GM23338 (cell line): ENCODE data around the gene DACH1. TPM values are rescaled to one million over a fixed set of nuclear protein-coding genes. Genes with fewer than 3 reads are reported as not detected.
A peak's percentile ranks its signal among the peaks of the same experiment; 100 is the strongest.

Experiments used
- ATAC-seq: fragments of 200-7000 bp; cut with Tn5 transposase; 3 replicates; pipeline ENCODE4 v1.9.1; 2020
- DNase-seq: peaks from one replicate; pipeline ENCODE4 v3.0.0-alpha.2; 2015; ENCODE audit warnings: low spot score
- H2AFZ ChIP-seq: fragments of 200-600 bp; sonication (generic); 2 replicates; pipeline ENCODE4 v1.8.0; 2016; ENCODE audit warnings: antibody characterized with exemption, mild to moderate bottlenecking, moderate library complexity
- H3F3A ChIP-seq: fragments of 200-600 bp; sonication (generic); replicated peaks from 2 replicates; pipeline ENCODE4 v1.8.0; 2017; ENCODE audit warnings: antibody characterized with exemption, mixed run types, low read depth
- H3K27ac ChIP-seq: fragments of 200-600 bp; sonication (generic); 2 replicates; pipeline ENCODE4 v1.6.1; 2016; ENCODE audit warnings: low read depth
- H3K27me3 ChIP-seq: fragments of 200-600 bp; sonication (generic); 2 replicates; pipeline ENCODE4 v1.8.0; 2016; ENCODE audit warnings: mild to moderate bottlenecking, mixed run types, moderate library complexity; ENCODE audit not compliant: insufficient read depth
- H3K36me3 ChIP-seq: fragments of 200-600 bp; sonication (generic); 2 replicates; pipeline ENCODE4 v1.8.0; 2016; ENCODE audit warnings: mild to moderate bottlenecking; ENCODE audit not compliant: insufficient read depth
- H3K4me1 ChIP-seq: fragments of 200-600 bp; sonication (generic); 2 replicates; pipeline ENCODE4 v1.8.0; 2016; ENCODE audit warnings: mild to moderate bottlenecking, moderate library complexity; ENCODE audit not compliant: insufficient read depth
- H3K4me2 ChIP-seq: fragments of 200-600 bp; sonication (generic); 2 replicates; pipeline ENCODE4 v1.7.1; 2017; ENCODE audit warnings: mixed run types
- H3K4me3 ChIP-seq: fragments of 200-600 bp; sonication (generic); 2 replicates; pipeline ENCODE4 v1.6.1; 2016; ENCODE audit warnings: mixed run types
- H3K79me2 ChIP-seq: fragments of 200-600 bp; sonication (generic); replicated peaks from 2 replicates; pipeline ENCODE4 v1.8.0; 2017; ENCODE audit warnings: mild to moderate bottlenecking; ENCODE audit not compliant: insufficient read depth
- H3K9me2 ChIP-seq: fragments of 200-600 bp; sonication (generic); 2 replicates; pipeline ENCODE4 v1.8.0; 2017; ENCODE audit not compliant: insufficient read depth
- H4K20me1 ChIP-seq: fragments of 200-600 bp; sonication (generic); replicated peaks from 2 replicates; pipeline ENCODE4 v1.8.0; 2017; ENCODE audit warnings: mild to moderate bottlenecking; ENCODE audit not compliant: insufficient read depth
- H3K27ac Mint-ChIP-seq: 2 replicates; pipeline ENCODE4 v1.8.0; 2020; ENCODE audit warnings: inconsistent platforms, mild to moderate bottlenecking, moderate library complexity, mixed read lengths
- H3K27me3 Mint-ChIP-seq: 3 replicates; pipeline ENCODE4 v1.8.0; 2022; ENCODE audit warnings: low read depth, mild to moderate bottlenecking, moderate library complexity, mixed read lengths, inconsistent platforms; ENCODE audit not compliant: insufficient read depth, poor library complexity
- H3K36me3 Mint-ChIP-seq: 3 replicates; pipeline ENCODE4 v1.8.0; 2021; ENCODE audit warnings: low read depth, mild to moderate bottlenecking, inconsistent platforms, moderate library complexity, mixed read lengths
- H3K4me1 Mint-ChIP-seq: 3 replicates; pipeline ENCODE4 v1.8.0; 2020; ENCODE audit warnings: mild to moderate bottlenecking, inconsistent platforms, mixed read lengths
- H3K4me3 Mint-ChIP-seq: 3 replicates; pipeline ENCODE4 v1.8.0; 2021; ENCODE audit warnings: moderate library complexity, mild to moderate bottlenecking, inconsistent platforms, mixed read lengths
- H3K9me3 Mint-ChIP-seq: 3 replicates; pipeline ENCODE4 v1.8.0; 2020; ENCODE audit warnings: moderate library complexity, mild to moderate bottlenecking, inconsistent platforms, mixed read lengths
- CREB1 ChIP-seq: fragments of 250-450 bp; sonication (Bioruptor Pico); IDR thresholded peaks from 2 replicates; pipeline ENCODE4 v1.5.0; 2020; ENCODE audit warnings: low read depth, mild to moderate bottlenecking, moderate library complexity
- JUNB ChIP-seq: IDR thresholded peaks from one replicate; pipeline ENCODE4 v1.6.1; 2016; ENCODE audit warnings: antibody characterized with exemption; ENCODE audit not compliant: unreplicated experiment
- REST ChIP-seq: IDR thresholded peaks from one replicate; pipeline ENCODE4 v1.6.1; 2018; ENCODE audit warnings: antibody characterized with exemption; ENCODE audit not compliant: unreplicated experiment
- STAT1 ChIP-seq: IDR thresholded peaks from one replicate; pipeline ENCODE4 v1.6.1; 2016; ENCODE audit warnings: antibody characterized with exemption; ENCODE audit not compliant: unreplicated experiment
- ZNF114 ChIP-seq: fragments of 250-450 bp; sonication (Bioruptor Pico); IDR thresholded peaks from 2 replicates; pipeline ENCODE4 v1.5.0; 2020; ENCODE audit warnings: mild to moderate bottlenecking, moderate library complexity
- ZNF331 ChIP-seq: fragments of 250-450 bp; sonication (Bioruptor Pico); IDR thresholded peaks from 2 replicates; pipeline ENCODE4 v1.5.0; 2020; ENCODE audit warnings: low read depth, mild to moderate bottlenecking, moderate library complexity
- polyA plus RNA-seq: library from polyadenylated mRNA; unstranded; fragments of >200 nt; fragmentation: Nextera tagmentation; extraction: Ambion mirVana; gene quantifications from 2 replicates; pipeline ENCODE4 v1.2.1, GENCODE V29; 2016
- total RNA-seq: library from RNA; depleted of rRNA; stranded (reverse); fragments of >200 nt; shearing (Covaris generic); gene quantifications from 2 replicates; pipeline ENCODE4 v1.2.3, GENCODE V29; 2014
- TF ChIP-seq, protein P1 (sequence below): fragments of 250-450 bp; sonication (Bioruptor Pico); IDR thresholded peaks from 2 replicates; pipeline ENCODE4 v1.5.0; 2020; ENCODE audit warnings: mild to moderate bottlenecking, moderate library complexity
- TF ChIP-seq, protein P2 (sequence below): IDR thresholded peaks from 2 replicates; pipeline ENCODE4 v1.6.1; 2016; ENCODE audit warnings: antibody characterized with exemption

Gene DACH1
- total and polyA plus RNA-seq, 2 experiments from 2014 or later, result 0.45 to 0.57 TPM

DNA sequence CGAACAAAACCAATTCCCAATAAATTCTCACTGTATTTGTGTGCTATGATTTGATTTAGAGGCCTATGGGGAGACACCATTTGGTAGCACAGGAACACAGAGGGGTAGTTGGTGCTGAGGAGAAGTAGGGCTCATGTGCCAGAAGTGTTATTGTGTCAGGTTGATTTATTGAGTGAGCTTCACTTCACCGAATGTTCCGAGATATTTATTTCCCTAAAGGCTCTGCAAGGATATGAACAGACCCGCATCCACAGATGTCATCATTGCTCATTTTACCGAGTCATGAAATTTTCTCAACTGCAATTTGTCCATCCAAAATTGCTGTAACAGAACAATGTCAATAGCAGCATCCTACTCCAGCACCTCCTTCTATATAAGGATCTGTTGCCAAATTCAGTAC, 69.5 kb downstream of the DACH1 start:
- no peak overlapping the region for H3K27ac ChIP-seq
- H3F3A ChIP-seq, result no peaks in the 10 kb centered on the region
- TF ChIP-seq CREB1 (CRISPR knock-in tag) (no peak), ZNF114 (no peak), STAT1 (no peak), REST (no peak), JUNB (no peak), ZNF331 (CRISPR knock-in tag) (no peak)
- TF ChIP-seq, protein P1, sequence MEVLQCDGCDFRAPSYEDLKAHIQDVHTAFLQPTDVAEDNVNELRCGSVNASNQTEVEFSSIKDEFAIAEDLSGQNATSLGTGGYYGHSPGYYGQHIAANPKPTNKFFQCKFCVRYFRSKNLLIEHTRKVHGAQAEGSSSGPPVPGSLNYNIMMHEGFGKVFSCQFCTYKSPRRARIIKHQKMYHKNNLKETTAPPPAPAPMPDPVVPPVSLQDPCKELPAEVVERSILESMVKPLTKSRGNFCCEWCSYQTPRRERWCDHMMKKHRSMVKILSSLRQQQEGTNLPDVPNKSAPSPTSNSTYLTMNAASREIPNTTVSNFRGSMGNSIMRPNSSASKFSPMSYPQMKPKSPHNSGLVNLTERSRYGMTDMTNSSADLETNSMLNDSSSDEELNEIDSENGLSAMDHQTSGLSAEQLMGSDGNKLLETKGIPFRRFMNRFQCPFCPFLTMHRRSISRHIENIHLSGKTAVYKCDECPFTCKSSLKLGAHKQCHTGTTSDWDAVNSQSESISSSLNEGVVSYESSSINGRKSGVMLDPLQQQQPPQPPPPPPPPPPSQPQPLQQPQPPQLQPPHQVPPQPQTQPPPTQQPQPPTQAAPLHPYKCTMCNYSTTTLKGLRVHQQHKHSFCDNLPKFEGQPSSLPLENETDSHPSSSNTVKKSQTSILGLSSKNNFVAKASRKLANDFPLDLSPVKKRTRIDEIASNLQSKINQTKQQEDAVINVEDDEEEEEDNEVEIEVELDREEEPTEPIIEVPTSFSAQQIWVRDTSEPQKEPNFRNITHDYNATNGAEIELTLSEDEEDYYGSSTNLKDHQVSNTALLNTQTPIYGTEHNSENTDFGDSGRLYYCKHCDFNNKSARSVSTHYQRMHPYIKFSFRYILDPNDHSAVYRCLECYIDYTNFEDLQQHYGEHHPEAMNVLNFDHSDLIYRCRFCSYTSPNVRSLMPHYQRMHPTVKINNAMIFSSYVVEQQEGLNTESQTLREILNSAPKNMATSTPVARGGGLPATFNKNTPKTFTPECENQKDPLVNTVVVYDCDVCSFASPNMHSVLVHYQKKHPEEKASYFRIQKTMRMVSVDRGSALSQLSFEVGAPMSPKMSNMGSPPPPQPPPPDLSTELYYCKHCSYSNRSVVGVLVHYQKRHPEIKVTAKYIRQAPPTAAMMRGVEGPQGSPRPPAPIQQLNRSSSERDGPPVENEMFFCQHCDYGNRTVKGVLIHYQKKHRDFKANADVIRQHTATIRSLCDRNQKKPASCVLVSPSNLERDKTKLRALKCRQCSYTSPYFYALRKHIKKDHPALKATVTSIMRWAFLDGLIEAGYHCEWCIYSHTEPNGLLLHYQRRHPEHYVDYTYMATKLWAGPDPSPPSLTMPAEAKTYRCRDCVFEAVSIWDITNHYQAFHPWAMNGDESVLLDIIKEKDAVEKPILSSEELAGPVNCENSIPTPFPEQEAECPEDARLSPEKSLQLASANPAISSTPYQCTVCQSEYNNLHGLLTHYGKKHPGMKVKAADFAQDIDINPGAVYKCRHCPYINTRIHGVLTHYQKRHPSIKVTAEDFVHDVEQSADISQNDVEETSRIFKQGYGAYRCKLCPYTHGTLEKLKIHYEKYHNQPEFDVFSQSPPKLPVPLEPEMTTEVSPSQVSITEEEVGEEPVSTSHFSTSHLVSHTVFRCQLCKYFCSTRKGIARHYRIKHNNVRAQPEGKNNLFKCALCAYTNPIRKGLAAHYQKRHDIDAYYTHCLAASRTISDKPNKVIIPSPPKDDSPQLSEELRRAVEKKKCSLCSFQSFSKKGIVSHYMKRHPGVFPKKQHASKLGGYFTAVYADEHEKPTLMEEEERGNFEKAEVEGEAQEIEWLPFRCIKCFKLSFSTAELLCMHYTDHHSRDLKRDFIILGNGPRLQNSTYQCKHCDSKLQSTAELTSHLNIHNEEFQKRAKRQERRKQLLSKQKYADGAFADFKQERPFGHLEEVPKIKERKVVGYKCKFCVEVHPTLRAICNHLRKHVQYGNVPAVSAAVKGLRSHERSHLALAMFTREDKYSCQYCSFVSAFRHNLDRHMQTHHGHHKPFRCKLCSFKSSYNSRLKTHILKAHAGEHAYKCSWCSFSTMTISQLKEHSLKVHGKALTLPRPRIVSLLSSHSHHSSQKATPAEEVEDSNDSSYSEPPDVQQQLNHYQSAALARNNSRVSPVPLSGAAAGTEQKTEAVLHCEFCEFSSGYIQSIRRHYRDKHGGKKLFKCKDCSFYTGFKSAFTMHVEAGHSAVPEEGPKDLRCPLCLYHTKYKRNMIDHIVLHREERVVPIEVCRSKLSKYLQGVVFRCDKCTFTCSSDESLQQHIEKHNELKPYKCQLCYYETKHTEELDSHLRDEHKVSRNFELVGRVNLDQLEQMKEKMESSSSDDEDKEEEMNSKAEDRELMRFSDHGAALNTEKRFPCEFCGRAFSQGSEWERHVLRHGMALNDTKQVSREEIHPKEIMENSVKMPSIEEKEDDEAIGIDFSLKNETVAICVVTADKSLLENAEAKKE (CRISPR knock-in tag), result no peak
- TF ChIP-seq, protein P2, sequence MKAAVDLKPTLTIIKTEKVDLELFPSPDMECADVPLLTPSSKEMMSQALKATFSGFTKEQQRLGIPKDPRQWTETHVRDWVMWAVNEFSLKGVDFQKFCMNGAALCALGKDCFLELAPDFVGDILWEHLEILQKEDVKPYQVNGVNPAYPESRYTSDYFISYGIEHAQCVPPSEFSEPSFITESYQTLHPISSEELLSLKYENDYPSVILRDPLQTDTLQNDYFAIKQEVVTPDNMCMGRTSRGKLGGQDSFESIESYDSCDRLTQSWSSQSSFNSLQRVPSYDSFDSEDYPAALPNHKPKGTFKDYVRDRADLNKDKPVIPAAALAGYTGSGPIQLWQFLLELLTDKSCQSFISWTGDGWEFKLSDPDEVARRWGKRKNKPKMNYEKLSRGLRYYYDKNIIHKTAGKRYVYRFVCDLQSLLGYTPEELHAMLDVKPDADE, result no peak
- Mint-ChIP-seq H3K4me1 (peaks cover 4% of the 10 kb centered on the region; the same call in 2 of the 3 replicates), H3K27ac (no peak overlapping the region), H3K27me3 (peaks cover 1% of the 10 kb centered on the region), H3K9me3 (no peaks in the 10 kb centered on the region), H3K4me3 (no peak overlapping the region), H3K36me3 (no peaks in the 10 kb centered on the region)
- no peaks in the 10 kb centered on the region for H4K20me1 ChIP-seq
- ATAC-seq (no peak), DNase-seq (no peak)
- no peak overlapping the region for H3K4me3 ChIP-seq
- H3K9me2 ChIP-seq, result no peaks in the 10 kb centered on the region
- H2AFZ ChIP-seq, result 0 out of 2 replicates have a peak overlapping the region, but pooled peaks have one; percentile 6
- no peak overlapping the region for H3K4me2 ChIP-seq
- H3K79me2 ChIP-seq, result no peaks in the 10 kb centered on the region
- no peaks in the 10 kb centered on the region for H3K36me3 ChIP-seq
- no peaks in the 10 kb centered on the region for H3K27me3 ChIP-seq
- no peaks in the 10 kb centered on the region for H3K4me1 ChIP-seq
